Measurements from ENCODE around the gene NUDT1. TPM values are rescaled to one million over a fixed set of nuclear protein-coding genes. Genes with fewer than 3 reads are reported as not detected.

The NUDT1 gene
- total RNA-seq, 1 experiment from 2014 or later = 92.6 TPM

DNA sequence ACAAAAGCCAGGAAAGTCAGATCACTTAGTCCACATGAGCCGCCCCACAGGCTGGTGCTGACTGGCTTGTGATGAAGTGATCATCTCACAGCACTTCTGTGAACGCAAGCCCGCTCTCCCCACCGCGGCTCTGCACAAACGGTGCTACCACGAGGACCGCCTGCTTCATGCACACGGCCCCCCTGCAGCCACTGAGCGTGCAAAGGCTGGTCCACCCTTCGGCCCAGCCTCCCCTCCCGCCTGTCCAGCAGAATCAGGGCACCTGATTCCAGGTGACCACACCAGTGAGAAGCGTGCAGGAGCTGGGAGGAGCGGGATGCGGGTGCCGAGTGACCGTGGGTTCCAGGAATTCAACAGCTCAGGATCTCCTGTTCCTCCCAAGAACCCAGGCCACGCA is 41.4 kb upstream of the NUDT1 start:
- CTCF ChIA-PET = no interaction called here
- no TSS peak for BruUV-seq (replicated peaks)

DNA sequence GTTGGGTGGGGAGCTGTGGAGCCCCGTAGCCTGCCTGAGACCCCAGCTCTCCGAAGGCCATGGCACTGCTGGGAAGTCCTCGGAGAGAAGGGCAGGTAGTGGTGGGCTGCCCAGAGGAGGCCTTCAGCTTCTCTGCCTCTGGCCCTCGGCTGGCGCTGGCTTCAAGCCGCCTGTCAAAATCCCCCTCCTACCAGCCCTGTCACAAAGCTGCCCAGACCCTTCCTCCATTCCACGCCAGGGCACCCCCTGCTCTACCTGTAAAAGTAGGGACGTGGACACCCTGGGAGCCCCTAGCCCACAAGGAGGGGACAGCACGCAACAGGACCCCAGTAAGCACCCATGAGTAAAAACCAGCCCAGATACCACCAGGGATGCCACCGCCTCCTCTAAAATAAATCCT is 40.9 kb upstream of the NUDT1 start:
- CTCF ChIA-PET = no interaction called here
- in situ Hi-C loops (cut with HindIII; ENCODE audit: low pct_unique_long_range_greater_than_20kb, low sequenced_read_pairs) (no loop called here), intact Hi-C loops (cut with micrococcal nuclease; ENCODE audit: unreplicated experiment) (no loop called here)
- ATAC-seq (no peak), DNase-seq (ENCODE audit: low read depth, low spot score) (no peak)
- POLR2A ChIA-PET = no interaction called here
- H3K9me3 ChIP-seq (ENCODE audit: control insufficient read depth, insufficient read depth, low read depth, low read length) = no peaks in the 10 kb centered on the region
- BruUV-seq (replicated peaks) = no TSS peak
- no peaks in the 10 kb centered on the region for H3K36me3 ChIP-seq (ENCODE audit: control insufficient read depth, insufficient read depth, low read length)
- TF ChIP-seq, protein P1, sequence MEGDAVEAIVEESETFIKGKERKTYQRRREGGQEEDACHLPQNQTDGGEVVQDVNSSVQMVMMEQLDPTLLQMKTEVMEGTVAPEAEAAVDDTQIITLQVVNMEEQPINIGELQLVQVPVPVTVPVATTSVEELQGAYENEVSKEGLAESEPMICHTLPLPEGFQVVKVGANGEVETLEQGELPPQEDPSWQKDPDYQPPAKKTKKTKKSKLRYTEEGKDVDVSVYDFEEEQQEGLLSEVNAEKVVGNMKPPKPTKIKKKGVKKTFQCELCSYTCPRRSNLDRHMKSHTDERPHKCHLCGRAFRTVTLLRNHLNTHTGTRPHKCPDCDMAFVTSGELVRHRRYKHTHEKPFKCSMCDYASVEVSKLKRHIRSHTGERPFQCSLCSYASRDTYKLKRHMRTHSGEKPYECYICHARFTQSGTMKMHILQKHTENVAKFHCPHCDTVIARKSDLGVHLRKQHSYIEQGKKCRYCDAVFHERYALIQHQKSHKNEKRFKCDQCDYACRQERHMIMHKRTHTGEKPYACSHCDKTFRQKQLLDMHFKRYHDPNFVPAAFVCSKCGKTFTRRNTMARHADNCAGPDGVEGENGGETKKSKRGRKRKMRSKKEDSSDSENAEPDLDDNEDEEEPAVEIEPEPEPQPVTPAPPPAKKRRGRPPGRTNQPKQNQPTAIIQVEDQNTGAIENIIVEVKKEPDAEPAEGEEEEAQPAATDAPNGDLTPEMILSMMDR (IDR thresholded peaks at IDR 0.05) = no peak
- TF ChIP-seq, protein P2, sequence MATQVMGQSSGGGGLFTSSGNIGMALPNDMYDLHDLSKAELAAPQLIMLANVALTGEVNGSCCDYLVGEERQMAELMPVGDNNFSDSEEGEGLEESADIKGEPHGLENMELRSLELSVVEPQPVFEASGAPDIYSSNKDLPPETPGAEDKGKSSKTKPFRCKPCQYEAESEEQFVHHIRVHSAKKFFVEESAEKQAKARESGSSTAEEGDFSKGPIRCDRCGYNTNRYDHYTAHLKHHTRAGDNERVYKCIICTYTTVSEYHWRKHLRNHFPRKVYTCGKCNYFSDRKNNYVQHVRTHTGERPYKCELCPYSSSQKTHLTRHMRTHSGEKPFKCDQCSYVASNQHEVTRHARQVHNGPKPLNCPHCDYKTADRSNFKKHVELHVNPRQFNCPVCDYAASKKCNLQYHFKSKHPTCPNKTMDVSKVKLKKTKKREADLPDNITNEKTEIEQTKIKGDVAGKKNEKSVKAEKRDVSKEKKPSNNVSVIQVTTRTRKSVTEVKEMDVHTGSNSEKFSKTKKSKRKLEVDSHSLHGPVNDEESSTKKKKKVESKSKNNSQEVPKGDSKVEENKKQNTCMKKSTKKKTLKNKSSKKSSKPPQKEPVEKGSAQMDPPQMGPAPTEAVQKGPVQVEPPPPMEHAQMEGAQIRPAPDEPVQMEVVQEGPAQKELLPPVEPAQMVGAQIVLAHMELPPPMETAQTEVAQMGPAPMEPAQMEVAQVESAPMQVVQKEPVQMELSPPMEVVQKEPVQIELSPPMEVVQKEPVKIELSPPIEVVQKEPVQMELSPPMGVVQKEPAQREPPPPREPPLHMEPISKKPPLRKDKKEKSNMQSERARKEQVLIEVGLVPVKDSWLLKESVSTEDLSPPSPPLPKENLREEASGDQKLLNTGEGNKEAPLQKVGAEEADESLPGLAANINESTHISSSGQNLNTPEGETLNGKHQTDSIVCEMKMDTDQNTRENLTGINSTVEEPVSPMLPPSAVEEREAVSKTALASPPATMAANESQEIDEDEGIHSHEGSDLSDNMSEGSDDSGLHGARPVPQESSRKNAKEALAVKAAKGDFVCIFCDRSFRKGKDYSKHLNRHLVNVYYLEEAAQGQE (IDR thresholded peaks at IDR 0.05; ENCODE audit: insufficient read depth in 1 of 2, low read depth in 2 of 2, low read length in 1 of 2) = no peak
- TF ChIP-seq POLR2AphosphoS5 (IDR thresholded peaks at IDR 0.05; ENCODE audit: low read depth, low read length) (no peak), SIN3A (IDR thresholded peaks at IDR 0.05; ENCODE audit: borderline replicate concordance, insufficient read depth, low read depth, low read length) (no peak), TCF7L2 (IDR thresholded peaks at IDR 0.05; ENCODE audit: low read depth, low read length) (no peak)
- no peaks in the 10 kb centered on the region for H3K27me3 ChIP-seq (ENCODE audit: control insufficient read depth, insufficient read depth, low read length)
- no peaks in the 10 kb centered on the region for H3K4me1 ChIP-seq (ENCODE audit: control insufficient read depth, insufficient read depth, low read length)
- no peak overlapping the region for H3K4me3 ChIP-seq (ENCODE audit: low read depth in 2 of 2, low read length in 2 of 2)
- H3K27ac ChIP-seq (ENCODE audit: low read length) = no peak overlapping the region

More for the DNA sequence above, 41.4 kb upstream of the NUDT1 start:
- no peak overlapping the region for H3K4me3 ChIP-seq (ENCODE audit: low read depth in 2 of 2, low read length in 2 of 2)
- no peak overlapping the region for H3K27ac ChIP-seq (ENCODE audit: low read length)
- ATAC-seq = no peak
- TF ChIP-seq, protein P1 (IDR thresholded peaks at IDR 0.05) = no peak
- TF ChIP-seq SIN3A (IDR thresholded peaks at IDR 0.05; ENCODE audit: borderline replicate concordance, insufficient read depth, low read depth, low read length) (no peak), POLR2AphosphoS5 (IDR thresholded peaks at IDR 0.05; ENCODE audit: low read depth, low read length) (no peak), TCF7L2 (IDR thresholded peaks at IDR 0.05; ENCODE audit: low read depth, low read length) (no peak)
- TF ChIP-seq, protein P2 (IDR thresholded peaks at IDR 0.05; ENCODE audit: insufficient read depth in 1 of 2, low read depth in 2 of 2, low read length in 1 of 2) = no peak
- H3K4me1 ChIP-seq (ENCODE audit: control insufficient read depth, insufficient read depth, low read length) = no peaks in the 10 kb centered on the region
- H3K36me3 ChIP-seq (ENCODE audit: control insufficient read depth, insufficient read depth, low read length) = no peaks in the 10 kb centered on the region
- in situ Hi-C loops (cut with HindIII; ENCODE audit: low pct_unique_long_range_greater_than_20kb, low sequenced_read_pairs) = no loop called here
- intact Hi-C loops (cut with micrococcal nuclease; ENCODE audit: unreplicated experiment) = no loop called here
- POLR2A ChIA-PET = no interaction called here
- no peaks in the 10 kb centered on the region for H3K27me3 ChIP-seq (ENCODE audit: control insufficient read depth, insufficient read depth, low read length)
- no peaks in the 10 kb centered on the region for H3K9me3 ChIP-seq (ENCODE audit: control insufficient read depth, insufficient read depth, low read depth, low read length)
- DNase-seq (ENCODE audit: low read depth, low spot score) = no peak
